Trophoblast cell (in vitro differentiated cells and primary cell): ENCODE results near the gene OR6B1.

Experiments used
- DNase-seq, 2 donors: peaks; one replicate each; pipeline ENCODE4 v3.0.0-alpha.2; 2016
- H2AFZ ChIP-seq: 2 replicates; pipeline ENCODE4 v1.6.1; 2013; ENCODE audit warnings: low read length, moderate library complexity, mild to moderate bottlenecking; ENCODE audit not compliant: insufficient read depth, poor library complexity
- H2AK5ac ChIP-seq: 2 replicates; pipeline ENCODE4 v1.6.1; 2013; ENCODE audit warnings: mild to moderate bottlenecking, low read length
- H2BK120ac ChIP-seq: 2 replicates; pipeline ENCODE4 v1.6.1; 2013; ENCODE audit warnings: low read length, mild to moderate bottlenecking, moderate library complexity; ENCODE audit not compliant: insufficient read depth, poor library complexity
- H2BK12ac ChIP-seq: 2 replicates; pipeline ENCODE4 v1.6.1; 2013; ENCODE audit warnings: mild to moderate bottlenecking, low read length, moderate library complexity
- H2BK5ac ChIP-seq: 2 replicates; pipeline ENCODE4 v1.6.1; 2013; ENCODE audit warnings: low read length, low read depth, moderate library complexity, mild to moderate bottlenecking; ENCODE audit not compliant: poor library complexity
- H3K14ac ChIP-seq: 2 replicates; pipeline ENCODE4 v1.6.1; 2013; ENCODE audit warnings: mild to moderate bottlenecking, low read length
- H3K18ac ChIP-seq: 2 replicates; pipeline ENCODE4 v1.6.1; 2013; ENCODE audit warnings: mild to moderate bottlenecking, low read length
- H3K23ac ChIP-seq: 2 replicates; pipeline ENCODE4 v1.6.1; 2013; ENCODE audit warnings: low read length
- H3K27ac ChIP-seq: 2 replicates; pipeline ENCODE4 v1.5.1; 2013; ENCODE audit warnings: low read depth, mild to moderate bottlenecking, inconsistent platforms, low read length, moderate library complexity
- H3K27me3 ChIP-seq: 2 replicates; pipeline ENCODE4 v1.6.1; 2013; ENCODE audit warnings: inconsistent platforms, mild to moderate bottlenecking, low read length, moderate library complexity; ENCODE audit not compliant: insufficient read depth
- H3K36me3 ChIP-seq, 2 experiments: 1 replicate in 1 of 2; 2 replicates in 1 of 2; pipeline ENCODE4 v1.6.1; 2013; ENCODE audit warnings: low read length in 2 of 2, mild to moderate bottlenecking in 2 of 2, moderate library complexity in 1 of 2; ENCODE audit not compliant: insufficient read depth in 2 of 2, control insufficient read depth in 1 of 2
- H3K4ac ChIP-seq: 2 replicates; pipeline ENCODE4 v1.6.1; 2013; ENCODE audit warnings: low read depth, mild to moderate bottlenecking, low read length, moderate library complexity
- H3K4me1 ChIP-seq, 2 experiments: 1 replicate in 1 of 2; 2 replicates in 1 of 2; pipeline ENCODE4 v1.6.1; 2013; ENCODE audit warnings: low read length in 2 of 2, mild to moderate bottlenecking in 2 of 2, moderate library complexity in 1 of 2; ENCODE audit not compliant: insufficient read depth in 2 of 2, control insufficient read depth in 1 of 2
- H3K4me2 ChIP-seq: 2 replicates; pipeline ENCODE4 v1.6.1; 2013; ENCODE audit warnings: inconsistent platforms, mild to moderate bottlenecking, low read length, moderate library complexity
- H3K4me3 ChIP-seq: 2 replicates; pipeline ENCODE4 v1.5.1; 2013; ENCODE audit warnings: mild to moderate bottlenecking, low read depth, low read length, inconsistent platforms
- H3K79me1 ChIP-seq: one replicate; pipeline ENCODE4 v1.6.1; 2013; ENCODE audit warnings: low read length
- H3K79me2 ChIP-seq: 2 replicates; pipeline ENCODE4 v1.6.1; 2013; ENCODE audit warnings: low read length, mild to moderate bottlenecking; ENCODE audit not compliant: control insufficient read depth, insufficient read depth, poor library complexity
- H3K9ac ChIP-seq: 2 replicates; pipeline ENCODE4 v1.6.1; 2013; ENCODE audit warnings: mild to moderate bottlenecking, low read length
- H3K9me3 ChIP-seq: 2 replicates; pipeline ENCODE4 v1.6.1; 2013; ENCODE audit warnings: low read depth, mild to moderate bottlenecking, control low read depth, inconsistent platforms, low read length; ENCODE audit not compliant: insufficient read depth
- H4K12ac ChIP-seq: 2 replicates; pipeline ENCODE4 v1.6.1; 2013; ENCODE audit warnings: low read depth, mild to moderate bottlenecking, low read length, moderate library complexity
- H4K8ac ChIP-seq: 2 replicates; pipeline ENCODE4 v1.6.1; 2013; ENCODE audit warnings: low read depth, mild to moderate bottlenecking, low read length, moderate library complexity
- H4K91ac ChIP-seq: one replicate; pipeline ENCODE4 v1.6.1; 2013; ENCODE audit warnings: low read depth, mild to moderate bottlenecking, low read length, moderate library complexity
- WGBS: extraction: QIAGEN DNeasy Blood & Tissue Kit; methylation state at CpG from one replicate; pipeline ENCODE4 v1.1.7; 2013; ENCODE audit warnings: missing lambda C conversion rate; ENCODE audit not compliant: insufficient read length, insufficient coverage; ENCODE audit errors: extremely low coverage; 5-methylcytosine and 5-hydroxymethylcytosine counted together

OR6B1 gene

GRCh38 chr7:144001543-144001942 lies 1.4 kb downstream of the OR6B1 start:
- H2BK12ac ChIP-seq, result no peak overlapping the region
- H3K4ac ChIP-seq, result no peak overlapping the region
- no peak overlapping the region for H3K27ac ChIP-seq
- H3K14ac ChIP-seq, result no peak overlapping the region
- no peak overlapping the region for H3K23ac ChIP-seq
- H3K18ac ChIP-seq, result no peak overlapping the region
- no peak overlapping the region for H2AK5ac ChIP-seq
- H2BK5ac ChIP-seq, result no peak overlapping the region
- H3K9ac ChIP-seq, result no peak overlapping the region
- no peak for DNase-seq
- H2BK120ac ChIP-seq, result no peak overlapping the region
- no peak overlapping the region for H4K12ac ChIP-seq
- H3K79me1 ChIP-seq, result no peaks in the 10 kb centered on the region
- H3K27me3 ChIP-seq, result no peaks in the 10 kb centered on the region
- no peak overlapping the region for H3K4me3 ChIP-seq
- H2AFZ ChIP-seq, result no peak overlapping the region
- no peaks in the 10 kb centered on the region for H3K36me3 ChIP-seq
- H3K79me2 ChIP-seq, result no peaks in the 10 kb centered on the region
- no peak overlapping the region for H4K8ac ChIP-seq
- no CpG with 5 or more reads among the region's 3 CpGs for WGBS
- H3K4me2 ChIP-seq, result no peak overlapping the region
- H3K9me3 ChIP-seq, result no peaks in the 10 kb centered on the region
- no peak overlapping the region for H4K91ac ChIP-seq
- H3K4me1 ChIP-seq, result no peaks in the 10 kb centered on the region

- H3K4me1 ChIP-seq, result no peaks in the 10 kb centered on the region
- H3K23ac ChIP-seq, result no peak overlapping the region
- no CpG with 5 or more reads among the region's 5 CpGs for WGBS
Measured at GRCh38 chr7:144004703-144005102, 4.6 kb downstream of the OR6B1 start.

GRCh38 chr7:144006029-144006691 lies 6.0 kb downstream of the OR6B1 start:
- Histone ChIP-seq H4K91ac (no peak overlapping the region), H3K27ac (no peak overlapping the region), H2BK5ac (no peak overlapping the region), H3K79me1 (no peaks in the 10 kb centered on the region), H3K27me3 (no peaks in the 10 kb centered on the region), H4K8ac (no peak overlapping the region), H3K18ac (no peak overlapping the region), H3K23ac (no peak overlapping the region), H2AK5ac (no peak overlapping the region), H3K4me1 (no peaks in the 10 kb centered on the region), H3K36me3 (peaks cover 0 to 3% of the 10 kb centered on the region in 2 experiments), H3K9me3 (peaks cover 5% of the 10 kb centered on the region), H2BK120ac (no peak overlapping the region), H3K4ac (no peak overlapping the region), H3K4me3 (no peak overlapping the region), H3K9ac (no peak overlapping the region), H2BK12ac (no peak overlapping the region), H3K14ac (no peak overlapping the region), H2AFZ (no peak overlapping the region), H4K12ac (no peak overlapping the region), H3K4me2 (no peak overlapping the region), H3K79me2 (no peaks in the 10 kb centered on the region)
- WGBS, result no CpG with 5 or more reads among the region's 1 CpG
- DNase-seq, result no peak

More at GRCh38 chr7:144004703-144005102, 4.6 kb downstream of the OR6B1 start:
- Histone ChIP-seq H4K12ac (no peak overlapping the region), H3K27ac (no peak overlapping the region), H3K18ac (no peak overlapping the region), H2BK12ac (no peak overlapping the region), H3K4ac (no peak overlapping the region), H3K9ac (no peak overlapping the region), H3K79me1 (no peaks in the 10 kb centered on the region), H3K27me3 (no peaks in the 10 kb centered on the region), H3K4me3 (no peak overlapping the region), H2AK5ac (no peak overlapping the region), H3K4me2 (no peak overlapping the region), H2BK120ac (no peak overlapping the region), H2BK5ac (no peak overlapping the region), H3K79me2 (no peaks in the 10 kb centered on the region), H4K8ac (no peak overlapping the region), H2AFZ (no peak overlapping the region), H3K36me3 (peaks cover 0 to 3% of the 10 kb centered on the region in 2 experiments), H4K91ac (no peak overlapping the region), H3K14ac (no peak overlapping the region), H3K9me3 (peaks cover 3% of the 10 kb centered on the region)
- DNase-seq, result no peak

- no peak overlapping the region for H4K8ac ChIP-seq
- no peak for DNase-seq
- no peak overlapping the region for H2AFZ ChIP-seq
- no peaks in the 10 kb centered on the region for H3K79me1 ChIP-seq
- no peak overlapping the region for H4K12ac ChIP-seq
- no peak overlapping the region for H3K23ac ChIP-seq
- no peaks in the 10 kb centered on the region for H3K4me1 ChIP-seq
- H4K91ac ChIP-seq, result no peak overlapping the region
- no peak overlapping the region for H3K14ac ChIP-seq
- no peak overlapping the region for H3K18ac ChIP-seq
- no peak overlapping the region for H2BK5ac ChIP-seq
- no peak overlapping the region for H3K4me2 ChIP-seq
- no peak overlapping the region for H3K4ac ChIP-seq
- H3K27ac ChIP-seq, result no peak overlapping the region
- no peaks in the 10 kb centered on the region for H3K27me3 ChIP-seq
- H2BK12ac ChIP-seq, result no peak overlapping the region
- H2AK5ac ChIP-seq, result no peak overlapping the region
- WGBS, result no CpG with 5 or more reads among the region's 1 CpG
- H3K79me2 ChIP-seq, result no peaks in the 10 kb centered on the region
- H3K9ac ChIP-seq, result no peak overlapping the region
- peaks cover 5% of the 10 kb centered on the region for H3K9me3 ChIP-seq
- no peak overlapping the region for H2BK120ac ChIP-seq
- no peak overlapping the region for H3K4me3 ChIP-seq
- peaks cover 0 to 3% of the 10 kb centered on the region in 2 experiments for H3K36me3 ChIP-seq
Measured at GRCh38 chr7:144006692-144007042, 6.5 kb downstream of the OR6B1 start.
